ENCODE measurements around the gene PKP3.
"Not testable (repeated sequence)": the region's sequence is repeated elsewhere in the genome, so short reads cannot be mapped to it uniquely, and the experiment has no call there.

The PKP3 gene

DNA sequence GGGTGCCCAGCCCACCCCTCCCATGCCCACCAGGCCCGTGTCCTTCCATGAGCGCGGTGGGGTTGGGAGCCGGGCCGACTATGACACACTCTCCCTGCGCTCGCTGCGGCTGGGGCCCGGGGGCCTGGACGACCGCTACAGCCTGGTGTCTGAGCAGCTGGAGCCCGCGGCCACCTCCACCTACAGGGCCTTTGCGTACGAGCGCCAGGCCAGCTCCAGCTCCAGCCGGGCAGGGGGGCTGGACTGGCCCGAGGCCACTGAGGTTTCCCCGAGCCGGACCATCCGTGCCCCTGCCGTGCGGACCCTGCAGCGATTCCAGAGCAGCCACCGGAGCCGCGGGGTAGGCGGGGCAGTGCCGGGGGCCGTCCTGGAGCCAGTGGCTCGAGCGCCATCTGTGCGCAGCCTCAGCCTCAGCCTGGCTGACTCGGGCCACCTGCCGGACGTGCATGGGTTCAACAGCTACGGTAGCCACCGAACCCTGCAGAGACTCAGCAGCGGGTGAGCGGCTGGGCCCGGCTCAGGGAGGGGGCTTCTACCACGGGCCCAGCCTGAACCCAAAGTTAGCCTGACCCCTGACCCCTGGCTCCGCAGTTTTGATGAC lies 3.0 kb downstream of the PKP3 start:
- no peak for DNase-seq

DNA sequence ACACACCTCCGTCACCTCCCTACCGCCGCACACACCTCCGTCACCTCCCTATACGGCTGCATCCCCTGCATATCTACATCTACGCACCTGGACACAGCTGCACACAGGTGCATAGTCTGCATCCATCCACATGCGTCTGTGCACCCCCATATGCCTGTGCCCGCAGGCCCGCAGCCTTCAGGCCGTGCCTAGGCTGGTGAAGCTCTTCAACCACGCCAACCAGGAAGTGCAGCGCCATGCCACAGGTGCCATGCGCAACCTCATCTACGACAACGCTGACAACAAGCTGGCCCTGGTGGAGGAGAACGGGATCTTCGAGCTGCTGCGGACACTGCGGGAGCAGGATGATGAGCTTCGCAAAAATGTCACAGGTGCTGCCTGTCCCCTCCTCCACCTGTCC lies 4.8 kb downstream of the PKP3 start:
- DNase-seq: no peak

DNA sequence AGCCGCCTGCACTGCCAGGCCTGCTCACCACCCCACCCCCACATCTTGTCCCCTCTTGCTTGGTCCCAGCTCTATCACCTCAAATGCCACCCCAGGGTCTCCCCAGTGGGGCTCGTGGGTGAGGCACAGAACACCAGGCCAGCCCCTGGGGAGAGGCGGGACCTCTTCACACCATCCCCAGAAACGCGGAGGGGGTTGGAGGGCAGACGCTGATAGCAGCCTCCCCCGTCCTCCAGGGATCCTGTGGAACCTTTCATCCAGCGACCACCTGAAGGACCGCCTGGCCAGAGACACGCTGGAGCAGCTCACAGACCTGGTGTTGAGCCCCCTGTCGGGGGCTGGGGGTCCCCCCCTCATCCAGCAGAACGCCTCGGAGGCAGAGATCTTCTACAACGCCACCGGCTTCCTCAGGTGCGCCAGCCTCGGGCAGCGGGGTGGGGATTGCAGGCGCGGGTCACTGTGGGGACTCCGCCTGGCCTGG lies 5.8 kb downstream of the PKP3 start:
- no peak for DNase-seq

DNA sequence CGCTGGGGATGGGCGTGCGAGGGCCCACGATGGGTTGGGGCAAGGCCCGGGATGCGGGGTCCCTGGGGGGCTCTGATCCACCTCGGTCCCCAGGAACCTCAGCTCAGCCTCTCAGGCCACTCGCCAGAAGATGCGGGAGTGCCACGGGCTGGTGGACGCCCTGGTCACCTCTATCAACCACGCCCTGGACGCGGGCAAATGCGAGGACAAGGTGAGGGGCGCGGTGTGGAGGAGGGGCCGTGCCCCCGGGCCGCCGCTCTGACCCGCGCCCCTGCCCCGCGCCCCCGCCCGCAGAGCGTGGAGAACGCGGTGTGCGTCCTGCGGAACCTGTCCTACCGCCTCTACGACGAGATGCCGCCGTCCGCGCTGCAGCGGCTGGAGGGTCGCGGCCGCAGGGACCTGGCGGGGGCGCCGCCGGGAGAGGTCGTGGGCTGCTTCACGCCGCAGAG lies 6.3 kb downstream of the PKP3 start:
- DNase-seq: no peak

DNA sequence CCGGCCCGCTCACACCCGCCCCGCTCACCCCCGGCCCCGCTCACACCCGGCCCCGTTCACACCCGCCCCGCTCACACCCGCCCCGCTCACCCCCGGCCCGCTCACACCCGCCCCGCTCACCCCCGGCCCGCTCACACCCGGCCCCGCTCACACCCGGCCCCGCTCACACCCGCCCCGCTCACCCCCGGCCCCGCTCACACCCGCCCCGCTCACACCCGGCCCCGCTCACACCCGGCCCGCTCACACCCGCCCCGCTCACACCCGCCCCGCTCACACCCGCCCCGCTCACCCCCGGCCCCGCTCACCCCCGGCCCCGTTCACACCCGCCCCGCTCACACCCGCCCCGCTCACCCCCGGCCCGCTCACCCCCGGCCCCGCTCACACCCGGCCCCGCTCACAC lies 7.2 kb downstream of the PKP3 start:
- not testable (repeated sequence) for DNase-seq

DNA sequence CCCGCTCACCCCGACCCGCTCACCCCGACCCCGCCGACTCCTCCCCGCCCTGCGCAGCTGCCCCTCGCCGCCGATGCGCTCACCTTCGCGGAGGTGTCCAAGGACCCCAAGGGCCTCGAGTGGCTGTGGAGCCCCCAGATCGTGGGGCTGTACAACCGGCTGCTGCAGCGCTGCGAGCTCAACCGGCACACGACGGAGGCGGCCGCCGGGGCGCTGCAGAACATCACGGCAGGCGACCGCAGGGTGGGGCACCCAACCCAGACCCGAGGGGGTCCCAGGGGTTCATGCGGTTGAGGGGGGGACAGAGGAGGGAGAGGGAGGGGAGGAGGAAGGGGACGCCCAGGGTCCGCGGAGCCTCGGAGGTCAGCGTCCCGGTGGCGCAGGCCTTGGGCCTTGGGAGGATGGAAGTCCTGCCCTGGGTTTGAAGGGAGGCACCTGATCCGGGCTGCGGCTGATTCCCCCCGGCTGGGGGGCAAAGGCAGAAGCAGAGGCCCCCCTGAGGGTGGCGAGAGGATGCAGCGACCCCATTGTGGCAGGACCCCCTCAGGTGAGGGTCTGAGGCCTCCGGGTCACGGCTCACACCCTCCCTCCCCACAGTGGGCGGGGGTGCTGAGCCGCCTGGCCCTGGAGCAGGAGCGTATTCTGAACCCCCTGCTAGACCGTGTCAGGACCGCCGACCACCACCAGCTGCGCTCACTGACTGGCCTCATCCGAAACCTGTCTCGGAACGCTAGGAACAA lies 9.2 kb downstream of the PKP3 start:
- no peak for DNase-seq

DNA sequence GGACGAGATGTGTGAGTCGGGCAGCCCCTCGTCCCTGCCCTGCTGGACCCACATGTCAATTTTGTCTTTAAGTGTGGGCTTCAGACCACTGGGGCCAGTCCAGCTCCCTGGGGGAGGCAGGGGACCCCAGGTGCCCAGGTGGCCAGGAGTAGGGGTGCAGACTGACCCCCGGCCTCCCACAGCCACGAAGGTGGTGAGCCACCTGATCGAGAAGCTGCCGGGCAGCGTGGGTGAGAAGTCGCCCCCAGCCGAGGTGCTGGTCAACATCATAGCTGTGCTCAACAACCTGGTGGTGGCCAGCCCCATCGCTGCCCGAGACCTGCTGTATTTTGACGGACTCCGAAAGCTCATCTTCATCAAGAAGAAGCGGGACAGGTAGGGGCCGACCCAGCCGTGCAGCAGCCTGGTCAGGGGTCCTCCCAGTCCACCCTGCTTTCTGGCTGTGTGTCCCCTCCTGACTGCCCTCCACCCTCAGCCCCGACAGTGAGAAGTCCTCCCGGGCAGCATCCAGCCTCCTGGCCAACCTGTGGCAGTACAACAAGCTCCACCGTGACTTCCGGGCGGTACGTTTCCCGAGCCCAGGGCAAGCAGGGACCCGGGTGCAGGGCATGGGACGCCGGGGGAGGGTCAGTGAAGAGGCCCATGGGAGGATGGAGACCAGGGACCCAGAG lies 9.9 kb downstream of the PKP3 start:
- DNase-seq: no peak

DNA sequence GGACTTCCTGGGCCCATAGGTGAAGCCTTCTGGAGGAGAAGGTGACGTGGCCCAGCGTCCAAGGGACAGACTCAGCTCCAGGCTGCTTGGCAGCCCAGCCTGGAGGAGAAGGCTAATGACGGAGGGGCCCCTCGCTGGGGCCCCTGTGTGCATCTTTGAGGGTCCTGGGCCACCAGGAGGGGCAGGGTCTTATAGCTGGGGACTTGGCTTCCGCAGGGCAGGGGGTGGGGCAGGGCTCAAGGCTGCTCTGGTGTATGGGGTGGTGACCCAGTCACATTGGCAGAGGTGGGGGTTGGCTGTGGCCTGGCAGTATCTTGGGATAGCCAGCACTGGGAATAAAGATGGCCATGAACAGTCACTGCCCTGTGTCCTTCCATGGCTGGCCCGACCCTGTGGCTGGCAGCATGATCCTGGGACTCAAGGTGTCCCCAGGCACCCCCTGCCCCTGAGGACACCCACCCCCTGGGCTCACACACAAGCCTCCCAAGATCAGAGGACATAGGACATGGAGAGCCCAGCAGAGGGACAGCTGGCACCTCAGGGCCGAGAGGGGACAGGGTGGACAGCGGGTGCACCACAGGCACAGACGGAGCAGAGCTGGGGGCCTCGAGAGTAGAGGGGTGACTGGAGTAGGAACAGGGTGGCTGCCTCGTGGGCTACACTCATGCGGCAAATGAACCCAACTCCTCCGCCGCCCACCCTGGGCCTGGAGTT lies 10.7 kb downstream of the PKP3 start:
- no peak for DNase-seq

DNA sequence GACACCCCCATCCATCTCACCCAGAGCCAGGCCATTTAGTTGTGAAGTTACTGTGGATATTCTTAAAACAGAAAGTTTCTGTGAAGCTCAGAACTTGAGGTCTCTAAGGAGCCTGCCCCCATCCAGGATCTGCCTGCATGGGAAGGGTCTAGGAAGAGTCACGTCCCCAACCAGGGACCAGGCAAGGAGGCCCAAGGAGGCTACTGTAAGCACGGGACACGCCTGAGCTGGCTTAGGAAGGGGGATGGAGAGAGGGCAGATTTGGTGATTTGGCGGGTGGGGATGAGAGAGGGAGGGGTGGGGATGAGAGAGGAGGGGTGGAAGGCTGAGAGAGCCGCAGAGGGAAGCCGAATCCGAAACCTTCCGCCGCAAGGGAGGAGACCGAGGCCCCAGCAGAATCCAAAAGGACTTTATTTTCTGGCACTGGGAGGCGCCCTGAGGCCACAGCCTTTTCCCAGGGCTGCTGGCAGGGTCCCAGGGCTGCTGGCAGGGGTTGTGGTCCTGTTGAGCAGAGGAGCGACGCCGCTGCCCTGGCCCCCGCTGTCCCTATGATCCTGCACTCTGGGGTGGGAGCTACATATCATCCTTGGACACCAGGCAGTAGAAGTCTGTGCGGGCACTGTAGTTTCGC lies 11.4 kb downstream of the PKP3 start:
- no peak for DNase-seq

DNA sequence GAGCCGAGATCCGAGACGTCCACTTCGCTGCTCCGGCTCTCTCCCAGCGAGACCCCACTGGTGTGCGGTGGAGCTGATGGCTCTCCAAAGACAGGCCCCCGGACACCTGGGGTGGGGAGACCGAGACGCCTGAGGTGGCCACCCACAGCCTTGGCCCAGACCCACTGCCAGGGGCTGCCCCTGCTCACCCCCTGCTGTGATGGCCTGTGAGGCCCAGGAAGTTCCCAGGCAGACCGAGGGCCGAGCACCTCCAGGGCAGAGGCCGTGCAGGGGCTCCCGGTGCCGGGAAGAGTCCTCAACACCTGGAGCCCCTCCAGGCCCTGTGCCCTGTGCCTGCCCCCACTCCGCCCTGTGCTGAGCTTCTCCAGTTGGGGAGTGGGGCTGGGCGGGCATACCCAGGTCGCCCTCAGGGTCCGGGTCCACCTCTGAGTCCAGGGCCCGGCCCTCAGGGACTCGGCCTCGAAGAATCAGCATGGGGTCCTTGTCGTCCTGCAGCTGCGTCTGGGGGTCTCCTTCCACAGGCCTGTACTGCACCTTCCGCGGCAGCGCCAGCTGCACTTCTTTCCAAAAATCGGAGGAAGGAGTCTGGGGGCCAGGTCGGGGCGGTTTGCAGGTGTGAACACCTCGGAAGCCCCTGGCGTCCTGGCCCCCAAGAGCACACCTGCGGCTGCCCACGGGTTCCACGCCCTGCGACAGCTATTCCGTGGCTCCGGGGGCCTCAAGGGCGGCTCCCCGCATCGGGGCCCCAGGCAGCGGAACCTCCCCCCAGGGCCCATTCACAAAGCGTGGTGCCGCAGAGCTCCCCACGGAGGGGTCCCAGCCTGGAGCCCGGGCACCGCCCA lies 12.2 kb downstream of the PKP3 start:
- DNase-seq: no peak

DNA sequence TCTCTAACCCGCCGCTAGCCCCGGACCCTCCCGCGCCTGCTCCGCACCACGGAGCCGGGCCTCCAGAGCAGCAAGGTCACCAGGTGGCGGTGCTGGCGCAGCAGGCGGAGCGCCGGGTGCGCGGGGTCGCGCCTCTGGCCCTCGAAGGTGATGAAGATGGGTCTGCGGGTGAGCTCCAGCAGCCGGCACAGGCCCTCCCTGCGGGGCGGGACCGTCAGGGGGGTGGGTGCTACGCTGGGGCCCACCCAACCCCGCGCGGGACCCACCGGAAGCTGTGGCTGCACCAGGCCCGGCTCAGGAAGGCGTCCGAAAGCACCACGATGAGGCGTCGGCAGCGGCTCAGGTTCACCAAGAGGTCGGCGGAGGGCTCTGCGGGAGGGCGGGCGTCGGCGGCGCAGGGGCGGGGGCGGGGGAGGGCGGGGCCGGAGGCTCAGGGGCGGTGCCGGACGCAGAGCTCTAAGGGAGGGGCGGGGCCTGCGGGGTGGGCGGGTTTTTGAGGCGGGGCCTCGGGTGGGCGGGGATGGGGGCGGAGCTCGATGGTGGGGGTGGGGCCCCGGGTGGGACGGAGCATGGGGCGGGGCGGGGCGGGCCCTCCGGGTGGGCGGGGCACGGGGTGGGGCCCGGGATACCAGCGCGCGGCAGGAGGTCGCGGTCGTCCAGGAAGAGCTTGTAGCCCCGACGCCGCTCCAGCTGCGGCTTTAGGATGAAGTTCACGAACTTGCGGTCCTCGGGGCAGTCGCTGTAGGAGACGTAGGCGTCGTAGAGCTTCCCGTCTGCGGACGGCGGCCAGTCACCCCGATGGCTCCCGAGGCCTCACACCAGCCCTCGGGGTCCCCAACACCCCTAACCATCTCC lies 13.0 kb downstream of the PKP3 start:
- DNase-seq: no peak

DNA sequence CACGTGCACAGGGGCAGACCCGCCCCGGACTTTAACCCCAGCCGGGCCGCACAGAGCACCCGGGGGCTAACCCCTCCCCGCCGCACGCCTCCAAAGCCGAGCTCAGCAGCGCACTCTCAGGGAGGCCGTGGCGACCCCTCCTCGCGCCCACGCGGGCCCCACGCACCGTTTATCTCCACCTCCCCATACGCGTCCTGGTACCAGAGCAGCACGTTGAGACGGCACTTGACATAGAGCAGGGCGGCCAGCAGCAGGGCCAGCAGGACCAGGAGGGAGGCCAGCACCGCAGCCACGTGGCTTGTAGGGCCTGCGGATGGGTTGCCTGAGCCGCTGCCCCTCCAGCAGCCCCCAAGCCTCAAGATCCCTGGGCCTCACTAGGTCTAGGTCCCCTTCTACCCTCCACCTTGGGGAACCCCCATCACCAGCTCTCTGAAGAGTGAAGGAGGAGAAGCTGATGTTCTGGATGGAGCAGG lies 13.7 kb downstream of the PKP3 start:
- no peak for DNase-seq

DNA sequence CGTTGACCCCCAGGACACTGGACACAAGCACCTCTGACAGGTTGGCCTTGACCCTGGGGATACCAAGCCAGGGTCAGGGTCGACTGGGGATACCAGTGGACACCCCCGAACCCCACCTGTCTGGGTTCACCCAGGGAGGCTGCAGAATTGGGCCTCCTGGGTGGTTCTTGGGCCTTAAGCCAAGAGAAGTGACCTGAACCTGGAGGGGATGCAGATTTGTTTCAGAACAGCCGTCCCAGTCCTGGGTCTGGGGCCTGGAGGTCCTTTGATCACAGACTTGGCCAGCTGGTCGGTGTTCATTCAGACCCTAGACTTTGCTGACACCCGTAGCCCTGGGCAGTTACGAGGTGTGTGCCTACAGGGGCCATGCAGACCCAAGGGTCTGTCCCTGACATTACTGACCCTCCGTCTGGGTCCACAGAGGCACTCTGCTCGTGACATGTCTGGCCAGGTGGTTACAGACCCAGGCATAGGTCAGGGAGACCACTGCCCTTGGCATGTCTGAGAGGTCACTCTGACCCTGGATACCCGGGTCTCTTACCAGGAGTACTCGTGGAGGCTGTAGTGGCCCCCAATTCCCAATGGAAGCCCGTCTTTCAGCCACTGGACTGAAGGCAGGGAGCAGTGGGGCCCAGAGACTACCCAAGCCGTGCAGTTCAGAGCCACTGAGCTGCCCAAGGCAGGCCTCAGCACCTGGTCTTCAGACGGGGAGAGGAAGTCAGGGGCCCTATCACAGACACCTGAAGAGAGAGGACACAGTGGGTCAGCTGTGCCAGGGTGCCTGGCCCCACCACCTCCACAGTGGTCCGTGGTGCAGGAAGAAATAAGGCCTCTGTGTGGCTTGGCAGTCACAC lies 14.4 kb downstream of the PKP3 start:
- no peak for DNase-seq

DNA sequence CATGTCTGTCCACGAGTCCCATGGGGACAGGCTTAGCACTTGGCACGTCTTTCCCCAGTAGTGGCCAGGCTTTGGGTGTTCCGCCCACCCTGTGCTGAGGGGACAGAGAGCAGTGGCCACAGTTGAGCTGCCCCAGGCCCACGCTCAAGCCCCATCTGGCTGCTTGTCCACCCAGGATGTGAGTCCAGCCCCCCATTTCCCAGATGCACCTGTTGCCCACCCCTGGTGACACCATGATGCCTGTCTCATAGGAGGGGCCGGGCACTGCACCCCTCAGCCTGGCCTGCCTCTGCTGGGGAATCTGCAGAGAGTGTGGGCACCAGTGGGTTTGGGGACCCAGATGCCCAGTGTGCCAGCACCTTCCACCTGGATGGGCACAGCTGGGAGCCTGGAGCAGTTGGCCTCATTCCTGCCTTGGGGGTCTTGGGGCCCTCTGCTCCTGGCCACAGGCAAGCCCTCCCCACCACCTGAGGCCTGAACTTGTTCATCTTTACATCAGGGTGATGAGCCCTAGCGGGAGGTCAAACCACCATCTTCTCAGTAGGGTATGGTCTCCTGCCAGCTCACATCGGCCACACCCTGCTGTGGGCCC lies 15.1 kb downstream of the PKP3 start:
- DNase-seq: no peak

DNA sequence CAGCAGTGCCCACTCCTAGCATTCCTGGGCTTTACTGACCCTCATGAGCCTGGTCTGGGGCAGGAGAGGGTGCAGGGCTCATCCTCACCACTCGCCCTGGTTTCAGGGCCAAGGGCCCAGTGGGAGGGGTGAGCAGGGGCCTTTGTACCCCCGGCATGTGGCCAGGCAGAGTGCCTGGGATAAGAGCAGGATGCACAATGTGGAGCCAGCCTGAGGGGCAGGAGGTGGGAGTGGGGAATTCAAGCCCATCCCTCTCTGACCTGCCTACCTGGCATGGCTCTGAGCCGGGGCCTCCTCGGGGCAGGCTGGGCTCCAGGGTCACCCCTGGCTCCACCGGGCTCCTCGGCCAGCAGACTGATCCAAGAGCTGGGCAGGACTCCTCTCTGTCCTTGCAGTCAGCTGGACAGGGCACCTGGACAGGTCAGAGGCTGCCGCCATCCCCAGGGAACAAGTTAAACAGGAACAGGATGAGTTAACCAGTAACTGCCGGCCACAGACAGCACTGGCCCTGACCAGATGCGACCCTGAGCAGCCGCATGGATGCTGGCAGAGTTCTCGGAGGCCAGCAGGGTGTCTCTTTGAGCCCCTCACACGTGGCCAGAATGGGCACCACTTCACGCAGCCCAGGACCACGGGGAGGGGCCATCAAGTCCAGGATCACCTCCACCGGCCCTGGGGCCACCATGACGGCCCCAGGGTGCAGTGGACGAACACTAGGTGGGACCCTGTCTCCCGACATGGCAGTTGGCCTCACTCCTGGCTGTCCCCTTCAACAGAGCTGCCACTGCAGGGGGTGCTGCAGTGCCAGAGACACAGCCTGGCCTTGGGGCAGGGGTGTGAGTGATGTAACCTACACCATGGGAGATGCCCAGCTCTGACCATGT lies 15.8 kb downstream of the PKP3 start:
- DNase-seq: no peak

DNA sequence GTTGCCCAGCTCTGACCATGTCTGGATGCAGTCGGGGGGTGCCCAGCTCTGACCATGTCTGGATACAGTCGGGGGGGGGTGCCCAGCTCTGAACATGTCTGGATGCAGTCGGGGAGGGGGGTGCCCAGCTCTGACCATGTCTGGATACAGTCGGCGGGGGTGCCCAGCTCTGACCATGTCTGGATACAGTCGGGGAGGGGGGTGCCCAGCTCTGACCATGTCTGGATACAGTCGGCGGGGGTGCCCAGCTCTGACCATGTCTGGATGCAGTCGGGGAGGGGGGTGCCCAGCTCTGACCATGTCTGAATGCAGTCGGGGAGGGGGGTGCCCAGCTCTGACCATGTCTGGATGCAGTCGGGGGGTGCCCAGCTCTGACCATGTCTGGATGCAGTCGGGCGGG lies 16.7 kb downstream of the PKP3 start:
- not testable (repeated sequence) for DNase-seq

DNA sequence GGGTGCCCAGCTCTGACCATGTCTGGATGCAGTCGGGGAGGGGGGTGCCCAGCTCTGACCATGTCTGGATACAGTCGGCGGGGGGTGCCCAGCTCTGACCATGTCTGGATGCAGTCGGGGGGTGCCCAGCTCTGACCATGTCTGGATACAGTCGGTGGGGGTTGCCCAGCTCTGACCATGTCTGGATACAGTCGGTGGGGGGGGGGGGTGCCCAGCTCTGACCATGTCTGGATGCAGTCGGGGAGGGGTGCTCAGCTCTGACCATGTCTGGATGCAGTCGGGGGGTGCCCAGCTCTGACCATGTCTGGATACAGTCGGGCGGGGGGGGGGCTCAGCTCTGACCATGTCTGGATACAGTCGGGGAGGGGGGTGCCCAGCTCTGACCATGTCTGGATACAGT lies 17.5 kb downstream of the PKP3 start:
- DNase-seq: not testable (repeated sequence)

DNA sequence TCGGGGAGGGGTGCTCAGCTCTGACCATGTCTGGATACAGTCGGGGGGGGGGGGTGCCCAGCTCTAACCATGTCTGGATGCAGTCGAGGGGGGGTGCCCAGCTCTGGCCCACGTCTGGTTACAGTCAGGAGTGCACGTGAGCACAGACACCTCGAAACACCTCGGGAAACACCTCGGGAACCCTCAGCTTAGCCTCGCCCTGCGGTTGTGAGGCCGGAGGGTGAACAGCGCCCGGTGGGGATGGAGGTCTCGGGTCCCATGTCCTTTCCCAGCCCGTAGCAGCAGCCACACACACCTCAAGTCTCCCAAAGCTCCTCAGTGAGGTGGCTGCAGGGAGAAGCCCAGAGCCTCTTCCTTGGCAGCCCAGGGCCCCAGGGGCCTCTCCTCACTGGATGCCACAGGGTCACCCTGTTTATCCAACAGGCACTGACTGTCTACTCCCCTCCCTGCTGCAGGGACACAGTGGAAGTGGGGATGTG lies 18.7 kb downstream of the PKP3 start:
- no peak for DNase-seq

Measured in NCI-H1436 treated with DMSO at 0.1 percent for 48 hours (cell line).